ENCODE results near the gene FAM170A.

DNA sequence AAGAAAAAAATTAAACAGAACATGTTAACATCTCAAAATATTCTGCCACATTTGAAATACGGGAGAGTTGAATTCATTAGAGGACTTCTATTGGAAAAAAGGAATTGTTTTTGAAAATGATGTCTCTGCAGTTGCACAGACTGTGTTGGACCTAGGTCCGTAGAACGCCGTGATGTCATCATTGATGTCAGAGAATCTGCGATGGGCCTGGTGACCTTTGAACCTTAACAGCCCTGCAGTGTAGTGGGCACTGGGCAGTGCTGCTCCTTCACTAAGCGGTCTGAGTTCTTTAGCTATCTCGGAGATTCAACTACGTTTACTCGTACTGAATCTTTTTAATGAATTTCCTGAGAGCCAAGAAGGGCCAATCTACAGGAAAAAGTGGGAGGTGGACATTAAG lies at the start of gene FAM170A:
- TF ChIP-seq, protein P1, sequence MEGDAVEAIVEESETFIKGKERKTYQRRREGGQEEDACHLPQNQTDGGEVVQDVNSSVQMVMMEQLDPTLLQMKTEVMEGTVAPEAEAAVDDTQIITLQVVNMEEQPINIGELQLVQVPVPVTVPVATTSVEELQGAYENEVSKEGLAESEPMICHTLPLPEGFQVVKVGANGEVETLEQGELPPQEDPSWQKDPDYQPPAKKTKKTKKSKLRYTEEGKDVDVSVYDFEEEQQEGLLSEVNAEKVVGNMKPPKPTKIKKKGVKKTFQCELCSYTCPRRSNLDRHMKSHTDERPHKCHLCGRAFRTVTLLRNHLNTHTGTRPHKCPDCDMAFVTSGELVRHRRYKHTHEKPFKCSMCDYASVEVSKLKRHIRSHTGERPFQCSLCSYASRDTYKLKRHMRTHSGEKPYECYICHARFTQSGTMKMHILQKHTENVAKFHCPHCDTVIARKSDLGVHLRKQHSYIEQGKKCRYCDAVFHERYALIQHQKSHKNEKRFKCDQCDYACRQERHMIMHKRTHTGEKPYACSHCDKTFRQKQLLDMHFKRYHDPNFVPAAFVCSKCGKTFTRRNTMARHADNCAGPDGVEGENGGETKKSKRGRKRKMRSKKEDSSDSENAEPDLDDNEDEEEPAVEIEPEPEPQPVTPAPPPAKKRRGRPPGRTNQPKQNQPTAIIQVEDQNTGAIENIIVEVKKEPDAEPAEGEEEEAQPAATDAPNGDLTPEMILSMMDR (IDR thresholded peaks at IDR 0.05; ENCODE audit: low read length): no peak
- TF ChIP-seq EZH2 (optimal IDR thresholded peaks at IDR 0.05; ENCODE audit: low read depth, low read length): no peak

All from MM.1S (cell line).